ENCODE measurements around the gene SHD.
A peak's percentile ranks its signal among the peaks of the same experiment; 100 is the strongest.
"Not testable (repeated sequence)": the region's sequence is repeated elsewhere in the genome, so short reads cannot be mapped to it uniquely, and the experiment has no call there.

SHD gene

GRCh38 chr19:4327252-4327876 lies 48.3 kb downstream of the SHD start:
- peak; percentile 51 for DNase-seq (ENCODE audit: low read depth)

DNA sequence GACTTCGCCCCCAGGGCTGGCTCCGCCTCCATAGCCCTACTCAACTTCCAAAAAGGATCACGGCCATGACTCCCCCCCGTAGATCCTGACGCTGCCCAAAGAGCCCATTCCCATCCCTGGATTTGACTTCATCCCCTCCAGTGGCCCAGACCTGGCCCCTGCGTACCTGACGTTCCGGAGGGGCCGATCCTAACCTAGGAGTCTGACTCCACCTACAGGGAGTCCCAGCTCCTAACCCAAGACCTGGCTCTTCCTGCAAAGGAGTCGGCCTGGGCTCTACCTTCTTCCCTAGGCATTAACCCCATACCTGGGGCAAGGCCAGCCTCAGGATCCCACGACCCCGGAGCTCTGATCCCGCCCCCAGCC lies 48.8 kb downstream of the SHD start:
- no peak for DNase-seq (ENCODE audit: low read depth)

DNA sequence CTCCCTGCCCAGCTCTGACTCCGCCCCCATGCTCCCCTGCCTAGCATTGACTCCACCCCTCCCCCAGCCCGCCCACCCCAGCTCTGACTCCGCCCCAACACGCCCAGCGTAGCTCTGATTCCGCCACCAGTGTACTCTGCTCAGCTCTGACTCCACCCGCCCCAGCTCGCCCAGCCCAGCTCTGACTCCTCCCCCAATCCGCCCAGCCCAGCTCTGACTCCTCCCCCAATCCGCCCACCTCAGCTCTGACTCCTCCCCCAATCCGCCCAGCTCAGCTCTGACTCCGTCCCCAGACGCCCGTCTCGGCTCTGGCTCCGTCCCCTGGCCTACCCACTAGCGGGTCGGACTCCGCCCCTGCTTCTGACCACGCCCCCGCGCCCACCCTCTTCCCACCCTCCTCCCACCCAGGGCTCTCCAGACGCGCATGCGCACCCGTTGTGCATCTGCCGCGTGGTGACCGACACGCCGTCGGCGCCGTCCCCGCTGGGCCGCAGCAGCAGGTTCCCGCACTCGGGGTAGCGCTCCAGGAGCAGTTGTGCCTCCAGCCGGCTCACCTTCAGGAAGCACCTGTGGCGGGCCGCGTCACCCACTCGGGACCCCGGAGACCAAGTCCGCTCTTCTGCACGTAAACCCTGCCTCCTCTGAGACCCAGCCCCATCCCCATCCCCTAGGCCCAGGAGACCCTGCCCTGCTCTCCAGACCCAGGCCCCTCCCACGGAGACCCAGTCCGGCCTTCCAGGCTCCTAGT lies 49.4 kb downstream of the SHD start:
- DNase-seq (ENCODE audit: low read depth), result peak; percentile 89

GRCh38 chr19:4328991-4329681 lies 50.1 kb downstream of the SHD start:
- DNase-seq (ENCODE audit: low read depth), result not testable (repeated sequence)

DNA sequence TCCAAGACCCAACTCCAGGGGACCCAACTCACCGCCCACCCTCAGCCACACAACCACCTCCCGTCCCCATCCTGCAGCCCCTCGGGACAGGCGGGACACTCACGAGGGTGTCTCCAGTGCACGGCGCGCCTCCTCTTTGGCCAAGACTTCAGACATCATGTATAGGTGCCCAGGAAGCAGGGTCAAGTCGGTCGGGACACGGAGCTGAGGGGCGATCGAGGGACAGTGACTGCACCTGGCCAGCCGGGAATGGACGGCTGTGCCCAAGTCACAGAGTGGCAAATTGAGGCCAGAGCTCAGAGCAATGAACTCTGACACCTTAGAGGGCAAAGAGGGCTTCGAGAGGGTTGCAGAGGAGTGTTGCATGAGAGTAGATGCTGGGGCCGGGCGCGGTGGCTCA lies 50.8 kb downstream of the SHD start:
- DNase-seq (ENCODE audit: low read depth), result no peak

DNA sequence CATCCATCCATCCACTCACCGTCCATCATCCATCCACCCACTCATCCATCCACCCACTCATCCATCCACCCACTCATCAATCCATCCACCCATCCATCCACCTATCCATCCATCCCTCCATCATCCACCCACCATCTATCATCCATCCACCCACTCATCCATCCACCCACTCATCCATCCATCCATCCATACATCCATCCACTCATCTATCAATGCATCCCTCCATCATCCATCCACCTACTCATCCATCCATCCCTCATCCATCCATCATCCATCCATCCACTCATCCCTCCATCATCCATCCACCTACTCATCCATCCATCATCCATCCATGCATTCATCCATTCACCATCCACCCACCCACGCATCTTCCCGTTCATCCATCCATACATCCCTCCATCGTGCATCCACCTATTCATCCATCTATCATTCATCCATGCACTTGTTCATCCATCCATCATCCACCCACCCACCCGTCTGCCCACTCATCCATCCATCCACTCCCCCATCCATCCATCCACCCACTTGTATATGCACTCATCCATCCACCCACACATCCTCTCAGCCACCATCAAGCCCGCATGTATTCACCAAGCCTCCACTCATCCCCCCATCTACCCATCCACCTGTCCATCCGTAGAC lies 56.0 kb downstream of the SHD start:
- no peak for DNase-seq (ENCODE audit: low read depth)

GRCh38 chr19:4337906-4338440 lies 58.9 kb downstream of the SHD start:
- DNase-seq (ENCODE audit: low read depth), result no peak

DNA sequence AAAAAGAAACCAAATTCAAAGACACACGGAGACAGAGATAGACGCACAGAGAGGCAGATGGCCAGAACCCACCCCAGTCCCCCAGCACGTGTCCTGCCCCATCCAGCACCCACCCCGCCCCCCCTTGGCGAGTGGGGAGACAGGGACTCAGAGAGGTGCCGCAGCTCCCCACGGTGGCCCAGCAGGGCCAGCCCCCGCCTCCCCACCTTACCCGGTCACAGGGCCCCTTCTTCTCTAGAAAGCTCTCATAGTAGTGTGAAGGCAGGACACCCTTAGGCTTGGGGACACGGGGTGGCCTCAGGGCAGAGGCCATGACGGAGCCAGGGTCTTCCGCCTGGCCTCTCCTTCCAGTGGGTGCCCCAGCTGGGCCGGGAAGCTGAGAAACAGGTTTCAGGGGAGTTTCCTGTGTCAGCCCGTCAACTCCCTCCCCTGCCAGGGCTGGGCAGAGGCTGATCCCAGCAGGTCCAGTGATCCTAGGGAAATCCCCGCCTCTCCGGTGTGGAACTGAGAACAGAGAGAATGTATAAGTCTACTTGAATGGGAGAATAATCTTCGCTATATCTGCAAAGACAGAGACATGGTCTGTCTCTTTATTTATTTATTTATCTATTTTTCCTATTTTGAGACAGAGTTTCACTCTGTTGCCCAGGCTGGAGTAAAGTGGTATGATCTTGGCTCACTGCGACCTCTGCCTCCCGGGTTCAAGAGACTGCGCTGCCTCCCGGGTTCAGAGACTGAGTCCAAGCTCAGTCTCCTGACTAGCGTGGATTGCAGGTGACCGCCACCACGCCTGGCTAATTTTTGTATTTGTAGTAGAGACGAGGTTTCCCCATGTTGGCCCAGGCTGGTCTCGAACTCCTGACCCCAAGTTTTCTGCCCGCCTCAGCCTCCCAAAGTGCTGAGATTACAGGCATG lies 59.6 kb downstream of the SHD start, which contains the start of gene STAP2:
TSS of gene STAP2 (minus strand) at position 387 of the 915 bp plus-strand sequence. CDS start at position 313, 74 bp downstream.
- no peak for DNase-seq (ENCODE audit: low read depth)

Measured in T-helper 22 cell (primary cell).